Measurements from ENCODE around the gene HECW1.

HECW1 gene

GRCh38 chr7:43325595-43325994 is 213.1 kb downstream of the HECW1 start:
- TF ChIP-seq REST (IDR thresholded peaks at IDR 0.05; ENCODE audit: insufficient read depth in 1 of 2, low read depth in 2 of 2, low read length in 2 of 2) (no peak), SIN3A (IDR thresholded peaks at IDR 0.05; ENCODE audit: borderline replicate concordance, insufficient read depth, low read length) (no peak), FOXP2 (optimal IDR thresholded peaks at IDR 0.05; ENCODE audit: borderline replicate concordance, extremely low read depth, extremely low read length, insufficient read depth) (no peak), TAF1 (IDR thresholded peaks at IDR 0.05; ENCODE audit: borderline replicate concordance, insufficient read depth, low read length) (no peak), POLR2AphosphoS5 (IDR thresholded peaks at IDR 0.05; ENCODE audit: low read depth, low read length) (no peak)

GRCh38 chr7:43328336-43328735 is 215.9 kb downstream of the HECW1 start:
- TF ChIP-seq TAF1 (IDR thresholded peaks at IDR 0.05; ENCODE audit: borderline replicate concordance, insufficient read depth, low read length) = no peak
- TF ChIP-seq REST (IDR thresholded peaks at IDR 0.05; ENCODE audit: insufficient read depth in 1 of 2, low read depth in 2 of 2, low read length in 2 of 2) = no peak
- no peak for TF ChIP-seq SIN3A (IDR thresholded peaks at IDR 0.05; ENCODE audit: borderline replicate concordance, insufficient read depth, low read length)

GRCh38 chr7:43328785-43329380 is 216.4 kb downstream of the HECW1 start:
- TF ChIP-seq TAF1 (IDR thresholded peaks at IDR 0.05; ENCODE audit: borderline replicate concordance, insufficient read depth, low read length) (no peak), REST (IDR thresholded peaks at IDR 0.05; ENCODE audit: insufficient read depth in 1 of 2, low read depth in 2 of 2, low read length in 2 of 2) (no peak), FOXP2 (optimal IDR thresholded peaks at IDR 0.05; ENCODE audit: borderline replicate concordance, extremely low read depth, extremely low read length, insufficient read depth) (no peak), SIN3A (IDR thresholded peaks at IDR 0.05; ENCODE audit: borderline replicate concordance, insufficient read depth, low read length) (no peak), POLR2AphosphoS5 (IDR thresholded peaks at IDR 0.05; ENCODE audit: low read depth, low read length) (no peak)

GRCh38 chr7:43332193-43332796 is 219.8 kb downstream of the HECW1 start:
- no peak for TF ChIP-seq REST (IDR thresholded peaks at IDR 0.05; ENCODE audit: insufficient read depth in 1 of 2, low read depth in 2 of 2, low read length in 2 of 2)
- no peak for TF ChIP-seq FOXP2 (optimal IDR thresholded peaks at IDR 0.05; ENCODE audit: borderline replicate concordance, extremely low read depth, extremely low read length, insufficient read depth)
- TF ChIP-seq TAF1 (IDR thresholded peaks at IDR 0.05; ENCODE audit: borderline replicate concordance, insufficient read depth, low read length) = no peak
- TF ChIP-seq SIN3A (IDR thresholded peaks at IDR 0.05; ENCODE audit: borderline replicate concordance, insufficient read depth, low read length) = no peak
- no peak for TF ChIP-seq POLR2AphosphoS5 (IDR thresholded peaks at IDR 0.05; ENCODE audit: low read depth, low read length)
